ENCODE results near the gene ATP2B3.

Gene ATP2B3

GRCh38 chrX:153560000-153560399 is 42.6 kb downstream of the ATP2B3 start:
- no peak overlapping the region for H3K56ac ChIP-seq (ENCODE audit: low read length)
- no peak overlapping the region for H2BK120ac ChIP-seq (ENCODE audit: low read depth, low read length)
- H3K36me3 ChIP-seq (ENCODE audit: control insufficient read depth, insufficient read depth, low read length): no peaks in the 10 kb centered on the region
- no peak overlapping the region for H3K4me2 ChIP-seq (ENCODE audit: low read length)
- no peak overlapping the region for H2BK5ac ChIP-seq (ENCODE audit: low read length)
- H2BK15ac ChIP-seq (replicated peaks; ENCODE audit: low read depth): no peak overlapping the region
- no peak overlapping the region for H2AK5ac ChIP-seq (ENCODE audit: low read length)
- no peak overlapping the region for H4K5ac ChIP-seq (ENCODE audit: low read length)
- H3K18ac ChIP-seq (ENCODE audit: low read length): no peak overlapping the region
- H4K8ac ChIP-seq (ENCODE audit: low read depth, low read length): no peak overlapping the region
- no peak overlapping the region for H3K4me3 ChIP-seq (ENCODE audit: low read length)
- no peak overlapping the region for H3K4ac ChIP-seq (ENCODE audit: low read depth, low read length)
- H3K27ac ChIP-seq (ENCODE audit: low read depth, low read length): no peak overlapping the region
- H3K27me3 ChIP-seq (ENCODE audit: insufficient read depth, low read length, poor library complexity): no peaks in the 10 kb centered on the region
- H3K23ac ChIP-seq (ENCODE audit: low read length): no peak overlapping the region
- H3K9ac ChIP-seq (ENCODE audit: low read length): no peak overlapping the region
- no peaks in the 10 kb centered on the region for H3K79me2 ChIP-seq (ENCODE audit: control insufficient read depth, insufficient read depth, low read length)
- H3K79me1 ChIP-seq (ENCODE audit: low read length): no peaks in the 10 kb centered on the region
- no CpG with 5 or more reads among the region's 9 CpGs for WGBS (ENCODE audit: extremely low coverage, insufficient coverage, low lambda C conversion rate)
- no peaks in the 10 kb centered on the region for H3K4me1 ChIP-seq (ENCODE audit: control insufficient read depth, low read depth, low read length)
- no peak for DNase-seq

GRCh38 chrX:153560466-153560865 is 43.0 kb downstream of the ATP2B3 start:
- no peaks in the 10 kb centered on the region for H3K36me3 ChIP-seq (ENCODE audit: control insufficient read depth, insufficient read depth, low read length)
- H3K4me2 ChIP-seq (ENCODE audit: low read length): no peak overlapping the region
- H2AK5ac ChIP-seq (ENCODE audit: low read length): no peak overlapping the region
- no peak overlapping the region for H4K8ac ChIP-seq (ENCODE audit: low read depth, low read length)
- H3K4ac ChIP-seq (ENCODE audit: low read depth, low read length): no peak overlapping the region
- no peak overlapping the region for H3K56ac ChIP-seq (ENCODE audit: low read length)
- H2BK120ac ChIP-seq (ENCODE audit: low read depth, low read length): no peak overlapping the region
- H2BK15ac ChIP-seq (replicated peaks; ENCODE audit: low read depth): no peak overlapping the region
- no peaks in the 10 kb centered on the region for H3K27me3 ChIP-seq (ENCODE audit: insufficient read depth, low read length, poor library complexity)
- no peak overlapping the region for H3K18ac ChIP-seq (ENCODE audit: low read length)
- WGBS (ENCODE audit: extremely low coverage, insufficient coverage, low lambda C conversion rate): no CpG with 5 or more reads among the region's 22 CpGs
- no peak overlapping the region for H3K9ac ChIP-seq (ENCODE audit: low read length)
- H3K79me1 ChIP-seq (ENCODE audit: low read length): no peaks in the 10 kb centered on the region
- H4K5ac ChIP-seq (ENCODE audit: low read length): no peak overlapping the region
- no peaks in the 10 kb centered on the region for H3K79me2 ChIP-seq (ENCODE audit: control insufficient read depth, insufficient read depth, low read length)
- H3K4me1 ChIP-seq (ENCODE audit: control insufficient read depth, low read depth, low read length): no peaks in the 10 kb centered on the region
- no peak overlapping the region for H2BK5ac ChIP-seq (ENCODE audit: low read length)
- no peak overlapping the region for H3K4me3 ChIP-seq (ENCODE audit: low read length)
- DNase-seq: no peak
- H3K23ac ChIP-seq (ENCODE audit: low read length): no peak overlapping the region
- H3K27ac ChIP-seq (ENCODE audit: low read depth, low read length): no peak overlapping the region

DNA sequence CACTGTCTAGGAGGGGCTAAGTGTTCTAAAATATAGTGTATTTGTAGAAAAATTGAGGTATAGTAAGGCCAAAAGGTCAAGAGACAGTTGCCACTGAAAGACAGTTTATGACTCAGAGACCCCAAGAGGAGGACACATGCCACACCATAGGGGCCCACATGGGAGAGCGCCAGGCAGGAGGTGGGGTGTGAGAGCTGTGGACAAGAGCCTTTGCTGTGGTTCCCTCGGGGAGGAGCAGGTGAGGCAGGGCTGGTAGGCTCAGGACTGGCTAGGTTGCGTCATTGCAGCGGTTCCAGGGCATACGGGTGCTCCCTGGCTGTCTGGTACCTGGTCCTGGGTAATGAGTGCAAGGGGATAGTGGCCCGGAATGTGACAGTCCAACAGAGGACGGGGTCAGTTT is 43.9 kb downstream of the ATP2B3 start:
- Histone ChIP-seq H3K4me3 (ENCODE audit: low read length) (no peak overlapping the region), H3K27ac (ENCODE audit: low read depth, low read length) (no peak overlapping the region), H3K9ac (ENCODE audit: low read length) (no peak overlapping the region), H3K27me3 (ENCODE audit: insufficient read depth, low read length, poor library complexity) (no peaks in the 10 kb centered on the region), H3K79me1 (ENCODE audit: low read length) (no peaks in the 10 kb centered on the region), H4K8ac (ENCODE audit: low read depth, low read length) (no peak overlapping the region), H3K4ac (ENCODE audit: low read depth, low read length) (no peak overlapping the region), H3K18ac (ENCODE audit: low read length) (no peak overlapping the region), H3K36me3 (ENCODE audit: control insufficient read depth, insufficient read depth, low read length) (no peaks in the 10 kb centered on the region), H3K4me2 (ENCODE audit: low read length) (no peak overlapping the region), H3K56ac (ENCODE audit: low read length) (no peak overlapping the region), H2AK5ac (ENCODE audit: low read length) (no peak overlapping the region), H2BK120ac (ENCODE audit: low read depth, low read length) (no peak overlapping the region), H2BK5ac (ENCODE audit: low read length) (no peak overlapping the region), H3K79me2 (ENCODE audit: control insufficient read depth, insufficient read depth, low read length) (no peaks in the 10 kb centered on the region), H2BK15ac (replicated peaks; ENCODE audit: low read depth) (no peak overlapping the region), H3K23ac (ENCODE audit: low read length) (no peak overlapping the region), H3K4me1 (ENCODE audit: control insufficient read depth, low read depth, low read length) (no peaks in the 10 kb centered on the region), H4K5ac (ENCODE audit: low read length) (no peak overlapping the region)
- no peak for DNase-seq
- WGBS (ENCODE audit: extremely low coverage, insufficient coverage, low lambda C conversion rate): no CpG with 5 or more reads among the region's 7 CpGs

DNA sequence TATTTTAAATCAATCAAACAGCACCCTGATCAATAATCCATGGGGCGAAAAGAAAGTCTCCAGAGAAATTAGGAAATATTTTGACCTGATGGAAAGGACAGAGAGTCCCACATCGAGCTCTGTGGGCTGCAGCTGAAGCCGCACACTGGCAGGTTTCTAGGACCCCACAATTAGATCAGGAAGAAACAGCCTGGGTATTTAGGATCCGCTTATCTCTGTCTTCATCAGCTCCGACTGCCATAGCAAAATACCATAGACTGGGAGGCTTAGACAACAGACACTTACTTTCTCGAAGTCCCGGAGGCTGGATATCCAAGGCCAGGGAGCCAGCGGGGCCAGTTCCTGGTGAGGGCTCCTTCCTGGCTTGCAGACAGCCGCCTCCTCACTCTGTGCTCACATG is 45.1 kb downstream of the ATP2B3 start:
- Histone ChIP-seq H3K4ac (ENCODE audit: low read depth, low read length) (no peak overlapping the region), H3K23ac (ENCODE audit: low read length) (no peak overlapping the region), H3K36me3 (ENCODE audit: control insufficient read depth, insufficient read depth, low read length) (no peaks in the 10 kb centered on the region), H3K4me1 (ENCODE audit: control insufficient read depth, low read depth, low read length) (no peaks in the 10 kb centered on the region), H3K27me3 (ENCODE audit: insufficient read depth, low read length, poor library complexity) (no peaks in the 10 kb centered on the region), H3K27ac (ENCODE audit: low read depth, low read length) (no peak overlapping the region), H2AK5ac (ENCODE audit: low read length) (no peak overlapping the region), H2BK5ac (ENCODE audit: low read length) (no peak overlapping the region), H3K56ac (ENCODE audit: low read length) (no peak overlapping the region), H3K4me2 (ENCODE audit: low read length) (no peak overlapping the region), H3K79me1 (ENCODE audit: low read length) (no peaks in the 10 kb centered on the region), H2BK15ac (replicated peaks; ENCODE audit: low read depth) (no peak overlapping the region), H4K8ac (ENCODE audit: low read depth, low read length) (no peak overlapping the region), H3K4me3 (ENCODE audit: low read length) (no peak overlapping the region), H2BK120ac (ENCODE audit: low read depth, low read length) (no peak overlapping the region), H4K5ac (ENCODE audit: low read length) (no peak overlapping the region), H3K9ac (ENCODE audit: low read length) (no peak overlapping the region), H3K79me2 (ENCODE audit: control insufficient read depth, insufficient read depth, low read length) (no peaks in the 10 kb centered on the region), H3K18ac (ENCODE audit: low read length) (no peak overlapping the region)
- WGBS (ENCODE audit: extremely low coverage, insufficient coverage, low lambda C conversion rate): no CpG with 5 or more reads among the region's 9 CpGs
- no peak for DNase-seq

GRCh38 chrX:153564047-153564606 is 46.7 kb downstream of the ATP2B3 start:
- Histone ChIP-seq H2BK5ac (ENCODE audit: low read length) (no peak overlapping the region), H3K27me3 (ENCODE audit: insufficient read depth, low read length, poor library complexity) (no peaks in the 10 kb centered on the region), H3K79me2 (ENCODE audit: control insufficient read depth, insufficient read depth, low read length) (no peaks in the 10 kb centered on the region), H4K8ac (ENCODE audit: low read depth, low read length) (no peak overlapping the region), H4K5ac (ENCODE audit: low read length) (no peak overlapping the region), H3K4me2 (ENCODE audit: low read length) (no peak overlapping the region), H3K4me3 (ENCODE audit: low read length) (no peak overlapping the region), H2BK15ac (replicated peaks; ENCODE audit: low read depth) (no peak overlapping the region), H3K79me1 (ENCODE audit: low read length) (no peaks in the 10 kb centered on the region), H3K4ac (ENCODE audit: low read depth, low read length) (no peak overlapping the region), H3K36me3 (ENCODE audit: control insufficient read depth, insufficient read depth, low read length) (no peaks in the 10 kb centered on the region), H2AK5ac (ENCODE audit: low read length) (no peak overlapping the region), H3K27ac (ENCODE audit: low read depth, low read length) (no peak overlapping the region), H3K9ac (ENCODE audit: low read length) (no peak overlapping the region), H3K23ac (ENCODE audit: low read length) (no peak overlapping the region), H3K4me1 (ENCODE audit: control insufficient read depth, low read depth, low read length) (no peaks in the 10 kb centered on the region), H3K56ac (ENCODE audit: low read length) (no peak overlapping the region), H2BK120ac (ENCODE audit: low read depth, low read length) (no peak overlapping the region), H3K18ac (ENCODE audit: low read length) (no peak overlapping the region)
- no peak for DNase-seq
- WGBS (ENCODE audit: extremely low coverage, insufficient coverage, low lambda C conversion rate): no CpG with 5 or more reads among the region's 14 CpGs

- Histone ChIP-seq H3K27ac (ENCODE audit: low read depth, low read length) (no peak overlapping the region), H3K4me1 (ENCODE audit: control insufficient read depth, low read depth, low read length) (no peaks in the 10 kb centered on the region), H3K23ac (ENCODE audit: low read length) (no peak overlapping the region), H3K4me3 (ENCODE audit: low read length) (no peak overlapping the region), H2AK5ac (ENCODE audit: low read length) (no peak overlapping the region), H2BK15ac (replicated peaks; ENCODE audit: low read depth) (no peak overlapping the region), H2BK120ac (ENCODE audit: low read depth, low read length) (no peak overlapping the region), H3K56ac (ENCODE audit: low read length) (peak overlapping the region; percentile 64), H3K27me3 (ENCODE audit: insufficient read depth, low read length, poor library complexity) (no peaks in the 10 kb centered on the region), H3K18ac (ENCODE audit: low read length) (no peak overlapping the region), H3K4ac (ENCODE audit: low read depth, low read length) (no peak overlapping the region), H3K9ac (ENCODE audit: low read length) (no peak overlapping the region), H3K79me2 (ENCODE audit: control insufficient read depth, insufficient read depth, low read length) (no peaks in the 10 kb centered on the region), H2BK5ac (ENCODE audit: low read length) (no peak overlapping the region), H3K36me3 (ENCODE audit: control insufficient read depth, insufficient read depth, low read length) (no peaks in the 10 kb centered on the region), H4K5ac (ENCODE audit: low read length) (no peak overlapping the region), H3K79me1 (ENCODE audit: low read length) (no peaks in the 10 kb centered on the region), H3K4me2 (ENCODE audit: low read length) (no peak overlapping the region), H4K8ac (ENCODE audit: low read depth, low read length) (no peak overlapping the region)
- peak; percentile 28 for DNase-seq
- no CpG with 5 or more reads among the region's 9 CpGs for WGBS (ENCODE audit: extremely low coverage, insufficient coverage, low lambda C conversion rate)
Measured at GRCh38 chrX:153565996-153566580, 48.6 kb downstream of the ATP2B3 start.
